Stimulated activated CD4-positive, alpha-beta T cell treated with anti-CD3 and anti-CD28 coated beads, Interleukin-1b, Interleukin-23, amount 100 ng/mL, for 24 hours (primary cell): ENCODE measurements around the gene GTF2H2.
"Not testable (repeated sequence)": the region's sequence is repeated elsewhere in the genome, so short reads cannot be mapped to it uniquely, and the experiment has no call there.

ENCODE experiments used
- DNase-seq, 4 experiments: peaks; one replicate each; pipeline ENCODE4 v3.0.0-alpha.2; 2020; ENCODE audit warnings: low read depth in 4 of 4, low spot score in 1 of 4

The GTF2H2 gene

DNA sequence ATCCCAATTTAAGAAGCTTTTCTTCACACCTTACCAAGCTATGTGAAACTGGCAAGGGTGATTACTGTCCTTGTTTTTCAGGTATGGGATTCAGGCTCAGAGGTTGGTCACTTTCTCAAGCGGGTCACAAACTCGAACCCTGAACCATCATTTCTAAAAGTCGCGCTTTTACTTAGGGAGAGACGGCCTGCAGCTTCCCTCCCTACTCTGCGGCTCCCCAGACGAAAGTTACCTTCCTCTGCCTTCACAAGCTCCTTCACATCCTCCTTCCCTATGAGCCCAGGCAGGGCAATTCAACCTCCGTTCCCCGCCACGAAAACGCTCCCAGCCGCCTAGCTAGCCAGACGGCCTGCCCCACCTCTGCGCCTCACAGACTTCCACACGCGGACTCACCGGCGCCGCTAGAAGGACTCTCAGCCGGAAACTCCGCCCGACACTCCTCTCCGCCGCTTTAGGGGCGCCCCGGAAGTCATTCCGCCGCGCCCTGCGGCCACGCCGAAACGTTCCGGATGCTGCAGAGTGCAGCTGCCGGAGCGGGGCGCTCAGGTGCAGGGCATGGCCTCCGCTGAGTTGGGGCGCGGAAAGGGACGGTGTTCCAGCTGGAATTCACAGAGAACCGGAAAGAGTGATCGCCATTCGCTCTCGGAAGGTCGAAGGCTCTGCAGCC is at the start of gene GTF2H2:
Gene GTF2H2, minus strand, starts transcription at position 415 of the 667 bp plus-strand sequence. CDS start 4,913 bp downstream, outside the sequence.
- not testable (repeated sequence) for DNase-seq

DNA sequence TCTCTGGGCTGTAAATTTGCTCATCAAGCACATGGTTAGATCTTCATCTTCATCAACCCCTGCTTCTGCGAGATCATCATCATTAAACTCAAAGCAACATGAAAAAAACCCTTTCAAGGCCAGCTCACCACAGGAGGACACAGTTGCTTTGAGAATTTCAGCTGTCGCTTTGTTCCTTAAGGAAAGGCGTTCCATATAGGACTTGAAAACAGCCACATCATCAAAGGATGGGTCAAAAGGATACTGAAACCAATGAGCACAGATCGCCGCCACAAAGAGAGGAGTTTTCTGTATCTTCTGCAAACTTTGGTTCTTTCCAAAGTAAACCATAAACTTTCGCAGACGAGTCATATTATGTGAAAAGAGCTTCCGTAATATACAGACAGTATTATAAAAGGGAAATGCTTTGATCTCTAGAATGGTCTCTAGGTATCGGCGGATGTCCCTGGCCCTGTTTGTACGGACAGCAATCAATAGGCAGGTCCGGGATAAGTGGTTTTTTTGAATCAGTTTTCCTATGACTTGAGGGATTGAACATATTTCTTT is 42.3 kb upstream of the GTF2H2 start:
- DNase-seq = not testable (repeated sequence)

DNA sequence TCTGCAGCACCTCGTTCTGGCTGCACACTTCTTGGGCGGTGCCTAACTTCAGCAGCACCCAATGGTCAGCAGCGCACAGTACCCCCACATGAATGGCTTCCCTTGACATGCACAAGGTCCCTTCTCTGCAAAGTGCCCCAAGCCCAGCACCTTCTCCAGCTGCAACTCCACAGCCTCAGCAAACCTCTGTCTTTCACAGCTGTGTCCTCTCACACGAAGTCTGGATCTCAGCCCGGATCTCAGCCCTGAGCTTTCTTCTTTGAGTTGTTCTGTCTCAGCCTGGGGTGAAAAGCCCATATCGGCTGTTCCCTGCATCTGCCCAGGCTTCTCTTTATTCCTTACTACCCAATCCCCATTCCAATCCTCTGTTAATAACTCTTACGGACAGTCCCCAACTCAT is 32.5 kb upstream of the GTF2H2 start:
- not testable (repeated sequence) for DNase-seq

DNA sequence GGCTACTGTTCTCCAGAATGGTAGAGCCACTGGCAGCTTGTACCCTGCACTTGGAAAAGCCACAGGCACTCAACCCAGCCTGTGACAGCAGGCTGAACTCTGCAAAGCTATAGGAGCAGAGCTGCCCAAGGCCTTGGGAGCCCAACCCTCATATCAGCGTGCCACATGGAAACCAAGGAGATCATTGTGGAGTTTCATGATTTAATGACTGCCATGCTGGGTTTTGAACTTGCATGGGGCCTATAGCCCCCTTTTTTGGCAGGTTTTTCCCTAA is 30.4 kb upstream of the GTF2H2 start:
- DNase-seq = not testable (repeated sequence)

DNA sequence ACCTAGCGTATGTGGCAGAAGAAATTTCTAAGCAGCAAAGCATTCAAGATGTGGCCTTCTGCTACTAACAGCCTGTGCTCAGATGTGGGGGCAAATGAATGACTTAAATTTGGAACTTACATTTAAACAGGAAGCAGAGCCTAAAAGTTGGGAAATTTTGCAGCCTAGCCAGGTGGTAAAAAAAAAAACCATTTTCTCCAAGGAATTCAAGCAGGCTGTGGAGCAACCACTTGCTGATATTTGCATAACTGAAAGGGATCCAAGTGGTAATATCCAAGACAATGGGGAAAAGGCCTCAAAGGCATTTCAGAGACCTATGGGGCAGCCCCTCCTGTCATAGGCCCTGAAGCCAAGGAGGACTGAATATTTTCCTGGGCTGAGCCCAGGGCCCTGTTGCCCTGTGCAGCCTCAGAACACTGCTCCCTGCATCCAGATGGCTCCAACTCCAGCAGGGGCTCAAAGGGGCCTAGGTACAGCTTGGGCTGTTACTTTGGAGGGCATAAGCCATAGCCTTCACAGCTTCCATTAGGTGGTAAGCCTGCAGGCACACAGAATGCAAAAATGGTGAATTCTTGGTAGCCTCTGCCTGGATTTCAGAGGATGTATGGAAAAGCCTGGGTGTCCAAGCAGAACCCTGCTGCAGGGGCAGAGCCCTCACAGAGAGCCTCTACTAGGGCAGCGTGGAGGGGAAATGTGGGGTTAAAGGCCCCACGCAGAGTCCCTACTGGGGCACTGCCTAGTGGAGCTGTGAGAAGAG is 29.9 kb upstream of the GTF2H2 start:
- not testable (repeated sequence) for DNase-seq

DNA sequence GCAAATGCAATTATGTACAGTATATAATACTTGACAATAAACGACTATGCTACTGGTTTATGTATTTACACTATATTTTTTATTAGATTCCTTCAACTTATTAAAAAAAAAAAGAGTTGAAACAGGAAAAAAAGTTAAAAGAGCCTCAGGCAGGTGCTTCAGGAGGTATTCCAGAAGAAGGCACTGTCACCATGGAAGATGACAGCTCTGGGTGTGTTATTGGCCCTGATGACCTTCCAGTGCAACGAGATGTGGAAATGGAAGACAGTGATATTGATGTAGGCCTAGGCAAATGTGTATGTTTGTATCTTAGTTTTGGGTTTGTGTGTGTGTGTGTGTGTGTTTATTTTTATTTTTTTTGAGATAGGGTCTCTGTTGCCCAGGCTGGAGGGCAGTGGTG is 22.3 kb upstream of the GTF2H2 start:
- not testable (repeated sequence) for DNase-seq

DNA sequence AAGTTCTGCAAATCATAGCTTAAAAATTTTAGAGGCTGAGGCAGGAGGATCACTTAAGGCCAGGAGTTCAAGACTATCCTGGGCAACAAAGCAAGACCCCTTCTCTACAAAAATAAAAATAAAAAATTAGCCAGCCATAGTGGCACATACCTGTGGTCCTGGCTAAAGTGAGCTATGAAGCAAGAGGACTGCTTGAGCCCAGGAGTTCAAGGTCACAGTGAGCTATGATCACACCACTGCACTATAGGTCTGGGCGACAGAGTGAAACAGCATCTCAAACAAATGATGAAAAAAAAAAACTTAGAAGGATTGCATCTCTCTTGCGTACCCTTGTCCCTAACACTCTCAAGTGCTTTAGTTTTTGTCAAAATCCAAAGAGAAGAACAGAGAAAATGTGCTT is 21.3 kb upstream of the GTF2H2 start:
- DNase-seq = not testable (repeated sequence)

DNA sequence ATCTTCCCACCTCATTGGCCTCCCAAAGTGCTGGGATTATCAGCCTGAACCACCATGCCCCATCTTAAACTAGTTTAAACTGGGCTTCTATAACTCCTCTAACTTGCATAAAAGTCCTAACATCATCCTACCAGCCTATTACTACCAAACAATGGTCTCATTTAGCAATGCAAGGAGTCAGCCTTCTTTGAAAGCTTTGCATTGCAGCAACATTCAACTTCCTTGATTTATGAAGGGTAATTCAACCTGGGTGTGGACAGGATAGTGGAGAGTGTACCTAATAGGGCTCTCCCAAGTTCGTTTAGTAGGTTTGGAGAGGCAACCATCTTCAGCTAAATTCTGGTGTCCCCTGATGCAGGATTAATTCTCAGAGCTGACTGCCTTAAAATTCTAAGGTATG is 18.7 kb upstream of the GTF2H2 start:
- not testable (repeated sequence) for DNase-seq

DNA sequence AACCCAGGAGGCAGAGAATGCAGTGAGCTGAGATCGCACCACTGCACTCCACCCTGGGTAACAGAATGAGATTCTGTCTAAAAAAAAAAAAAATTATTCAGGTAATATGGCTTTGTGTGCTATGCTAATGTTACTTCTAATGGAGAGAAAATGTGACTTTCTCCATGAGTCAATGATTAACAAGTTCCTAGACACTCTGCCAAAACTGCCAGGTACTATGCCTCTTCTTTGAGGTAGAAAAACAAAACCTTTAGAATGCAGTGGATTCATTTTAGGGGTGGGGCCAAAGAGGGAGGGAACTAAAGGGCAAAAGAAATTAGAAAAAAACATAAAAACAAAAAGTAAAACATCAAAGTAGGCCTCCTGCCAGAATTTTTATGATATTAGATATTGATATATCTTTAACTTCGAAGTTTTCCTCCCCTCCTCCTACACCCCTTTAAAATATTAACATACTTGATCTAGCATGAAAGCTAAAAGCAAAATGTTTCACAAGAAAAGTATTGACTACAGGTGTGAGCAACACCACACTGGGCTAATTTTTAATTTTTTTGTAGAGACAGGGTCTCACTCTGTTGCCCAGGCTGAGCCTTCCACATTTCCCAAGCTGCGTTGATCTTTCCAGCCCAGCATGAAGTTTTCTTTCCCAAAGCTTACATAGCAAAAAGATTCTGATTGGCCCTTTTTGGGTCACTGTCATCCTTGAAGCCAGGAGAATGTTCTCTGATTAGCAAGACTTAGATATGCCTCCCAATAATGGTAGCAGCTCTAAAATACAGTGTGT is 17.0 kb upstream of the GTF2H2 start:
- not testable (repeated sequence) for DNase-seq

DNA sequence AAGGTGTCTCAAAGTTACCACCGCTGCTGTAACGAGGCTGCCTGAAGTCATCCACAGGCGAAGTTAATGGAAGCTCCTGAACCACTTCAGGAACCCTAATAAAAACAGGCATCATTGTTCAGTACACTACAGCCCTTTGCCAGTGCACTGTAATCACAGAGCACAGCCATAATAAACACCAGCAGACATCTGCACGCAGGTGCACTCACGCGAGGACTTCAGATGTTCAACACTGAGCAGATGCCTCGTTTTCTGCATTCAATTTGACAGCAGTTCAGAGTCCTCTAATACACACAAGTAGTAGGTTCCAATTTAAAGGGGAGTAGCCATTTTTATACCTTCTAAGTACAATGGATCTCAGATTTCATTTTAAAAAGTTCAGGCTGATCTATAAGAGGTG is 15.4 kb upstream of the GTF2H2 start:
- not testable (repeated sequence) for DNase-seq

DNA sequence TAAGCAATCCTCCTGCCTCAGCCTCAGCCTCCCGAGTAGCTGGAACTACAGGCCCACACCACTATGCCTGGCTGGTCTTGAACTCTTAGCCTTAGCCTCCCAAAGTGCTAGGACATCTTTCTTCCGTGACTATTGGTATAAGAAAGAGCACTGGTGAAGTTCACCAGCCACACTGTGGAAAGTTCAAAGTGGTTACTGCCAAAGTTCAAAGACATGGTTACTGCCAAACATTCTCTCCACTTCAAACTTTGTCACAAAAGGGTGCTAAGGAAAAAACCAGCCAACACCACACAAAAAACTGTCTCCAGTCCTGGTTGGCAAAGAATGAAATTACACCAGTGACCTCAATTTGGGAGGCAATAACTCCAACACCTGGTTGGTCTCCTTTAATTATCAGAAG is 14.9 kb upstream of the GTF2H2 start:
- not testable (repeated sequence) for DNase-seq

DNA sequence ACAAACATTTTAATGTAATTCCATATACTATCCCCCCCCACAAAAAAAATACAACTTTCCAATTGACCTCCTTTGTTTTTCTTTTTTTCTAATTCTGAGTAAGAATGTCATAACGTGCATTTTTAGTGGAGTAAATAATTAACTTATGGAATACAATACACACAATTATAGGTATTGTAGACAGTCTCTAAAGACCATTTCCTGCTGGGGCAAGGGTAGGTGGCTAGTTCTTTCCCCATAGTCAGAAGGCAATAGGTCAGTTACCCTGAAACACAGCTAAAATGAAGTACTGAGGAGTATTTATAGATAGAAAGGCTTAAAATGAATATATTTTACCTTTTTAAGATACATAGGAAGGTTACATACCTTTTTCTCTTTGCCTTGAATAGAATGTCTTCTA is 6.2 kb downstream of the GTF2H2 start:
- DNase-seq = not testable (repeated sequence)

DNA sequence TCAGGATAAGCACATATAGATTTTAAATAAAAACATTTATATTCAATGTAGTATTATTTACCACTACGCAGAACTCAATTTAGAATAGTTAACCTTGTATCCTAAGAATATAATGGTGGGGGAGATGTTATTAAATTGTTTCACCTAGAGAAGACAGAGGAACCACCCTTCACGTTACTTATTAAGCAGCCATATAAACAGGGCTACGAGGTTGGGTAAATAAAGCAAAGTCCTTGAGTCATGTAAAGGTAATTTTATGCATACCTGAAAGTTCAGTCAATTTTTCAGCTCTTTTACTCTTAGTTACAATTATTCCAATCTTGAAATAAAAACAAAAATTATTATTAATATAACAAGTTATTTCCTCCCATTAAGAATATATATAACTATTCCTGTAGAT is 8.1 kb downstream of the GTF2H2 start:
- DNase-seq = not testable (repeated sequence)

DNA sequence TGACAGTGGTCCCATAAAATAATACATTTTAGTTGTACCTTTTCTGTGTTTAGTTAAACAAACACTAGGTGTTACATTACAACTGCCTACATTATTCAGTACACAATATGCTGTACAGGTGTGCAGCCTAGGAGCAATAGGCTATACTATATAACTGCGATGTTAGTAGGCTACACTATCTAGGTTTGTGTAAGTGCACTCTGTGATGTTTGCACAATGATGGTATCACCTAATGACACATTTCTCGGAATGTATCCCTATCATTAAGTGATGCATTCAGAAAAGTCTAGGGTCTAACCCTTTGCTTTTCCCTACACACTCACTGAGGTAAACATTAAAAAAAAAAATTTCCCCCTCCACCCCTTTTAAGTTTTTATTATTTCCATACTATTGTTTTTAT is 22.7 kb downstream of the GTF2H2 start:
- not testable (repeated sequence) for DNase-seq

DNA sequence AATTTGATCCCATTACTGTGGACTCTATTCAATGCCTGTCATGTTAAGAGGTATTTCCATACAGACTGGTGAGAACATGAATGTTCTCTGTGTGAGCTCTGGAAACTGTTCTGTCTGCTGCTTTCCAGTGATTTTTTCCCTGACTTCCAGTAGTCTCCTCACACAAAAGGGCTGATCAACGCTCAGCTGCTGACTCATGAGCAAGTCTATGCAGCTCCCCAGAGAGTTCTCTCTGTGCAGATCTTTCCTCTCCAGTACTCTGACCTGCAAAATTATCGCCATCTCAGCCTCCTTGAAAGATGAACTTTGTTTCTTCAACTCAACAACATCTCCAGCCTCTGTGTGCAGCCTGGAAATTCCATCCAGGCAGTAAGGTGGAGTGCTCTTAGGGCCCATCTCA is 23.3 kb downstream of the GTF2H2 start:
- not testable (repeated sequence) for DNase-seq

DNA sequence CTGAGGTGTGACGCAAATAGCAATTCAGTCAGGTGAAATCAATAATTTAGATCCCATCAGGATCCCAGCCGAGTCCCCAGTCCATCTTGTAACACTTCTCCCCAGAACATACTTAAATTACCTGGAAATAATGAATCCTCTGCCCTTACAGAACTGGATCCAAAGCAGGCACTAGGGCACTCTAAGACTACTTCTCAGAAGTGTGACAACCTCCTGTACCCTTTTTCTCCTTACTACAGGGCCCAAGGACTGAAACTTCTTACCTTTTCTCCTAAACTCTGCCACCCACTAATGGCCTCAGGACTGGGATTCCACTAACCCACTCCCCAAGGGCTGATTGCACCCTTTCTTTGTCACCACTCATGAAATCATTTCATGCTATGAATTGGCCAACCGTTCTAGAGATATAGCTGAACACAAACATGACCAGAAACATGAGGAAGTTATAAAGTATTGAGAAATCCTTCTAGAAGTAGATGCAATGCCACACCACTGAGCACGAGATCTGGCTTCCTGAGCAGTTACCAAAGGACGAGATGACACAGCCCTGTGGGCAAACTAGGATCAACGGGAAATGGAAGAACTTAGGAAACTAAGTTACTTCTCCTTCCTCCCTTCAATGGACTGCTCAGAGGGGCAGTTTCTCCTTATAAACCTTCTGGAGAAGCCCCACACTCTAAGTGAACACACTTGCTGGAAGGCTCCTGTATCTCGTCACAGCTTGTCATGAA is 36.3 kb downstream of the GTF2H2 start:
- not testable (repeated sequence) for DNase-seq

DNA sequence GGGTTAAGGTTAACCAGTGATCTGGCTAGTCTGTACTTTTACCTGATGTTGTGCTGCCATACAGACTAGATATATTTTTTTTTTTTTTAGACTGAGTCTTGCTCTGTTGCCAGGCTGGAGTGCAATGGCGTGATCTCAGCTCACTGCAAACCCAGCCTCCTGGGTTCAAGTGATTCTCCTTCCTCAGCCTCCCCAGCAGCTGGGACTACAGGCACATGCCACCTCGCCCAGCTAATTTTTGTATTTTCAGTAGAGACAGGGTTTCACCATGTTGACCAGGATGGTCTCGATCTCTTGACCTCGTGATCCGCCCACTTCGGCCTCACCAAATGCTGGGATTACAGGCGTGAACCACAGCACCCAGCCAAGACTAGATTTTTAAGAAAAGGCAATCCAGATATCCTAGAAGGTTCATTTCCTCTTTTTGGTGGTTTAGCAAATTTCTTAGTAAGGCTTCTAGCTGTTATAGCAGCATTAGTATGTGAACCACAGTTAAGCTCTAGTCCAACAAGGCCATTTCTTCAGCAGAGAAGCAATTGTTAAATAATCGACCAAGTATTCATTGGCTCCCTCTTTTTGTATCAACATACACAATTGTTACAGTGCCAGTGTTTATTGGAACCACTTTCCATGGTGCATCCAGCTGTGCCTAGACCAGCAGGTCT is 42.1 kb downstream of the GTF2H2 start, which contains the start of gene NAIP:
Gene NAIP, minus strand, starts transcription at position 51 of the 665 bp plus-strand sequence. CDS start 12,424 bp downstream, outside the sequence.
- not testable (repeated sequence) for DNase-seq

DNA sequence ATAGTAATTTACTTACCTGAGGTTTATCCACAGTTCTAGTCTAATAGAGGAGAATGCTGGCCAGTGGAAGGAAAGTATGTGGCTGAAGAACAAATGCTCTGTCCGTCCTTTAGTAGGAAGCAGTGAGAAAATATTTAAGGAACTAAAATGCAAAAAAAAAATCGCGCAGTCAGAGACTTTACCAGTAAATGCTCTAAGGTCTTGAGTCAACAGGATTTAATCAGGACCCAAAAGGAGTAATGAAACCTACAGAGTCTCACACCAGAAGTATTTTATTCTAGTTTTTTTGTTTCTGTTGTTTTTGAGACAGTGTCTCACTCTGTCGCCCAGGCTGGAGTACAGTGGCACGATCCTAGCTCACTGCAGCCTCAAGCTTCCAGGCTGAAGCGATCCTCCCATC is 46.8 kb downstream of the GTF2H2 start:
- DNase-seq = not testable (repeated sequence)

DNA sequence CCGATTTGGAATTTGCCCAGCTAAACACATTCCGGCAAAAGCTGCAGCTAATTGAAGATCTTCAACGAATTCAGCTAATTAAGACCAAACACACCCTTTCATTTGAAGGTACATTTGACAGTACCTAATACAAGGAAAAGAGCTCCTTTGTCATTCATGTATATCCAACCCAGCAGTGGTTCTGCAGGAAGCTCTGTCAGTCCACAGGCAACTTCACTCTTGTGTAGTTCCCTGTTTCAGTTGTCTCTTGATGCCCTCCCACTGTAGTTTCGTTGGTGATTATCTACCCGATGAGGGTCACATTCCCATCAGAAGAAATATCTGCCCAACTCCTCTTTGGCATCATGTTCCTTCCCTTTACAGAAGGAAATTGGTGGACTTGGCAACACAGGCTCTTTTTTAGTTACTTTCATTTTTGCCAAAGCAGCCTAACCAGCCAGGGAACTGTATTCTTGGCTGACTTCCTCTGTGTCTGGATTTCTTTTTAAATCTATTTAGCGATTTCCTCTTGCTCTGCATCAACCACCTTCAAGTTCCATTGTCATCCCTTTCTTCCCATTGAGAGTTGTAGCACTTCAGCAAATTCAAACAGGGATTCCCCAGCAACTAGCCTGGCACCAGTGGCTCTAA is 49.0 kb downstream of the GTF2H2 start:
- DNase-seq = not testable (repeated sequence)

DNA sequence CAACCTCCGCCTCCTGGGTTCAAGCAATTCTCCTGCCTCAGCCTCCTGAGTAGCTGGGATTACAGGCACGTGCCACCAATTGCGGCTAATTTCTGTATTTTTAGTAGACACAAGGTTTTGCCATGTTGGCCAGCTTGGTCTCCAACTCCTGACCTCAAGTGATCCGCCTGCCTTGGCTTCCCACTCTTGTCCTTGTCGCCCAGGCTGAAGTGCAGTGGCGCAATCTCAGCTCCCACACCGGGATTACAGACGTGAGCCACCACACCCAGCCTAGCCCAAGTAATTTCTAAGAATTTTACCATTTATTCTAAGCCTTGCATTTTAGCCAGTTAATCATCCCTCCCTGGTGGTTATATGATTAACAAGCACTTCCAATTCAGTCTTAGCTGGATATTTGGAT is 53.3 kb downstream of the GTF2H2 start:
- no peak for DNase-seq
